HG02884 (cell line): ENCODE data around the gene SERTAD4.

ENCODE experiments used
- ATAC-seq: cut with Tn5 transposase; IDR thresholded peaks from one replicate; pipeline ENCODE4 v1.9.1; 2021; ENCODE audit warnings: mild to moderate bottlenecking, moderate library complexity; ENCODE audit not compliant: unreplicated experiment

Gene SERTAD4

GRCh38 chr1:210231846-210232510 lies 618 bp upstream of the SERTAD4 start:
- no peak for ATAC-seq

- ATAC-seq = no peak
Observed at GRCh38 chr1:210233216-210233494, 559 bp downstream of the SERTAD4 start.

DNA sequence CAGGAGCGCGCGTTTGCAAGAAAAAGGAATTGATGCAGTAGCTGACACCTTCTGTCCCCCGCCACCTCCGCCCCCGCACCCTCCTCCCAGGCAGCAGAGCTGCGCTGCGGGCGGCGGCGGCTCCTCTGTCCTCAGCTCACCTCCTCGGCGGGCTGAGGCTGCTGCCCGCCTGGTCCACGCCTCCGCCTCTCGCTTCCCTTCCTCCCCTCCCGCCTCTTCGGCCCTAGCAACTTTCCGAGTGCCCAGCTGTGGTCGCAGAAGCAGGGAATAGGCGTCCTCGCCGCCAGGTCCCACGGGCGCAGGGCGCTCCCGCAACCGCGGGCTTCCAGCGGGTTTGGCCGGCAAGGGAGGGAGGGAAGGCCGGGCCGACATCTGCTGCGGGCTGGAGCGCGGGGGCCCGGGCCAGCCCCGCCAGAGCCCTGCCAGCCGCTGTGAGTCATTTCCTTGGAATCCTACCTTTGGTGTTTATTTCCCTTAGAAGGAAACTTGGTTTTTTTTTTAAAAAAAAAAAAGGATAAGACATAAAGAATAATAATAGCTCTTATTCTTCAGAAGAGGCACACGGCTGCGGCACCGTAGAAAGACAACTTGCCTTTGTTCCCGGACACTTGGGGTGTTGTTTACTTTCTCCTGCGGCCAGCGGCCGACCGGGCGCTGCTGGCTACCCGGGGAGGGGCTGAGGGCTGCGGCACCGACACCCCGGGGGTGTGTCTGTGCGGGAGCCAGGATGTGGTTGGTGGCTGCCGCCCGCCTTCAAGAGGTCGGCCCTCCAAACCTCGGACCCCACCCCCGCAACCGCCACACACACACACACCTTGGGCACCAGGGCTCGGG lies 1.1 kb downstream of the SERTAD4 start:
- ATAC-seq = no peak

- no peak for ATAC-seq
Observed at GRCh38 chr1:210234329-210234757, 1.7 kb downstream of the SERTAD4 start.

- ATAC-seq = no peak
Observed at GRCh38 chr1:210235363-210236053, 2.9 kb downstream of the SERTAD4 start.

GRCh38 chr1:210236386-210236839 lies 3.8 kb downstream of the SERTAD4 start:
- ATAC-seq = no peak

DNA sequence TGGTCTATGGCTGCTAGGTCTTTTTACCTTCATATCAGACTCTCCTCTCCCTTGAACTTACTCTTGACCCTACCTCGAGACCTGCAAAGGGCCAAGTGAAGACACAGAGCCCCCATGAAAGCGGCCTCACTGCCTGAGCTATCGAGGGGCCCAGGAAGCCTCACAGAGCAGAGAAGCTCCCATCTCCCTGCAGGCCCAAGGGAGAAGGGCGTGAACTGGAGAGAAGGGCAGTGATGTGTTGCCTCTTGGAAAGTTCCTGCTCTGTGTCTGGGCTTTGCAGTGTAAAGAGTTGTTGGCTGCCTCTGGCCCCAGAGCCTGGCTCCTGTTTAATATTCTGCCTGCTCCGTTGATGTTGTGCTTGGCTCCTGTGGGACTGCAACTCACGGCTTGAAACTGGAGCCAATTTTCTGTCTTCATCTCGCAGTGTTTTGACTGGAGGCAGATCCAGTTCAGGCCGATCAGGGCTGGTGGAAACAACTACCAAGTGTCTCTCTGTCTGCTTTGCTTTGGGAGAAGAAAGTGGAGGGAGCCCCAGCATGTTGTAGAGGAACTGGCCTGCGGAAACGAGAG lies 4.3 kb downstream of the SERTAD4 start:
- no peak for ATAC-seq

DNA sequence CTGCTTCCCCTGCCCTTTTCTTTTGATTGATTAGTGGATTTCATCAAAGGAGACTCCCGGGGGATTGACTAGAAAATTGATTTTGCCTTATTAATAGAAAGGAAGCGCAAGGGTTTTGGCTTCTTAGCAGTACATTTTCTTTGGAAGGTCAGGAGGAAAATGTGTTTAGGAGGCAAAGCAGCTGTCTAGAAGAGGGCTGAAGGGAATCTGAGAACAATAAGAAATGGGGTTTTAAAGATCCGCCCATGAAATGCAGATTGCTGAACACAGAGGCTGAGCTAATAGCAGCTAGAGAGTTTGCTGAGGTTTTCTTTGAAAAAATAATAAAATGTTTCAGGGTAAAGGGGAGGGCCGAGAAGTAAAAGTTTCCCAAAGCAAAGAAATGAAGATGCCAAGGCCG lies 4.9 kb downstream of the SERTAD4 start:
- ATAC-seq = no peak

GRCh38 chr1:210237981-210238380 lies 5.4 kb downstream of the SERTAD4 start:
- no peak for ATAC-seq

GRCh38 chr1:210239349-210240111 lies 6.9 kb downstream of the SERTAD4 start:
- no peak for ATAC-seq

DNA sequence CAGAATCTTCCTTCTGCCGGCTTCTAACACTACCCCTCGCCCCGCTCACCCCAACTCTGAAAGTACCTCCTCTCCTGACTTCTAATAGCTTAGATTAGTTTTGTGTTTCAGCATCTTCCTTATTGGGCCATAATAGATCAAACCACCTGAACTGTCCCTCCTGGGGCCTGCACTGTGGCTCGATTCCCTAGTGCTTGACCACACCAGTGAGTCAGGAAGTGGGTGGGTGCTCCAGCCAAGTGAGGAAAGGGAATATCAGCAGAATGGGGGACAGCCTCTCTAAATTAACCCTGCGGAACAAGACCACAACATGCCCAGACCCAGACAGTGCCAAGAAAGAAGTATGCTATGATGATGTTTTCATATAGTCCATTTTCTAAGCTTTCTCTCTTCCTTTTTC lies 8.5 kb downstream of the SERTAD4 start:
- no peak for ATAC-seq

GRCh38 chr1:210244746-210245367 lies 12.3 kb downstream of the SERTAD4 start:
- no peak for ATAC-seq

- ATAC-seq = no peak
Observed at GRCh38 chr1:210246447-210246846, 13.9 kb downstream of the SERTAD4 start.

- no peak for ATAC-seq
Observed at GRCh38 chr1:210248341-210248740, 15.7 kb downstream of the SERTAD4 start.

DNA sequence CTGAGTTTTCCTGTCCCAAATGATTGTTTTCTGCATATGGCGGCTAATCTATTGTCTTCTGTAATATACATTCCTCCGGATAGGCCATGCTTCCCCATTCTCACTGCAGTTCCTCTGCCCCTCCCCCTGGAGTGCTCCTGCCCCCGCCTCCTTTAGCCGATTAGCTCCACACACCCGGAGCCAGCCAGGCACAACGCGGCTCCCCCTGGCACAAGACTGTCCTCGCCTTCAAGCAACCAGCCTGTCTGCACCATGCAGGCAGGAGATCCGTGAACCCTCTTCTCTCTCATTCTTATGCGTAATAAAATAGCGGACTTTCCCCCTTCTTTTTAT lies 18.0 kb downstream of the SERTAD4 start:
- no peak for ATAC-seq

DNA sequence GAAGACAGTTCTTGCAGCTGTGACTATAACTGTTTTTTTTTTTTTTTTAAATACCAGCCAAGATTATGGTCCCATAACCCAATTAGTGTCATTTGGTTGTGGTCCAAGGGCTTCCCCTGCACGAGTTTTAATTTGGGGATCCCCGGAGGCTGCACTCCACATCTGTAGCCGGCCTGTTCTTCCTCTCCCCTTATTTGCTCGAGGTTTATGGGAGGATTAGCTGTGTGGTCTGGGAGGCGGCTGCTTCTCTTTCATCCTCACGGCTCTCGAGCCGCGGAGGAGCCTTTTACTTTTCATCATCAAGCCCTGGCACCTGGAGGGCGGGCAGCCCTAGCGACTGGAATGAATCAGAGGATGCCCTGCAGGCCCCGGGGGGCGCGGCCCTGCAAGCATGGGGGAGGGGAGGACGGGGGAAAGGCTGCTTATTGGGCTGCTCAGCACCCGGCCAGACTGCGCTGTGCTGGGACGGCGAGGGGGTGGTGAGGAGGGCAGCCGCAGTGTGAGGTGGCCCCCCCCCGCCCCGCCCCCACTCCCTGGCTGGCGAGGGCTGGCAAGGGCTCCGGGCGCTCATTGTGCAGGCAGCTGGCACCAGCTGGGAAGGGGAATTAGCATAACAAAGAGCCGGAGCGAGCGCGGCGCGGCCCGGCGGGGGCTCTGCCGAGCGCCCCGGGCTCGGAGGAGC lies 18.5 kb downstream of the SERTAD4 start:
- ATAC-seq = no peak

GRCh38 chr1:210251680-210252490 lies 19.3 kb downstream of the SERTAD4 start:
- no peak for ATAC-seq

DNA sequence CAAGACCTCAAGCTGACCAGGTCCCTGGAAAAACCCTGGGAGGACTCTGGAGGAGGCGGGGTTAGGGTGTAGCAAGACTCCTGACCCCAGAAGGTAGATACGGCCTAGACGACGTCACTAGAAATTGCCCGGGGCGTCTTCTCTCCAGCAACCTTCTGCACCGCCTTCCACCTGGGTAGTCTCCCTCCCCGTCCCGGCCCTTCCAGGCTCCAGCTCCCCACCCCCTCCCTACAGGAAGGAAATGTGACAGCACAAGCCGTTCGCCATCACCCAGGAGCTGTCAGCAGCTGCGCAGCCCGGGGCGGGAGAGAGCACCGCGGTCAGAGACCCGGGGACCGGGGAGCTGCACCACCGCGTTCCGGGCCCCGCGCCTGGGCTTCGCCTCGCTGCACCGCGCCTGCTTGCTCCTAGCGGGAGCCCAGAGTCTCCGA lies 20.0 kb downstream of the SERTAD4 start:
- no peak for ATAC-seq

DNA sequence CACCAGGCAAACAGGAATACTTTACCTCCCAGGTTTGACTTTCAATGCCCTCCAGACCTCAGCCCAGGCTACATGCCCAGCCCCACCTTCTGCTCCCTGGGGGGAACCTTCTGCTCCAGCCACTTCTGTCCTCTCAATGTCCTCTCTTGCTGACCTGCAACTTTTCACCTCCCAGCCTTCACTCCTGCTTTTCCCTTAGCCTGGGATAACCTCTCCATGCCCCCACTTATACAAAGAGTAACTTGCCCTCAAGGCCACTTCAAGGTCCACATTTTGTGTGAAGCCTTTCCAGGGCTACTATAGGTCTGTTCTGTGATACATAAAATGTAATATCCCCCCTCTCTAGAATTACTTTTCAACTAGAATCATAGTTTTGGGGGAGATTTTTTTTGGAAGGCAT lies 21.7 kb downstream of the SERTAD4 start:
- no peak for ATAC-seq
